Parathyroid adenoma (tissue), 2 donors: ENCODE measurements around the gene CARD9.

Source experiments
- H2AFZ ChIP-seq: fragments of 300-600 bp; sonication (generic); one replicate; pipeline ENCODE4 v1.7.0; 2017; ENCODE audit warnings: antibody characterized with exemption, mild to moderate bottlenecking
- H3K27ac ChIP-seq: fragments of 300-600 bp; sonication (generic); one replicate; pipeline ENCODE4 v1.7.0; 2017
- H3K27me3 ChIP-seq: fragments of 300-600 bp; sonication (generic); one replicate; pipeline ENCODE4 v1.7.0; 2017; ENCODE audit warnings: low read length; ENCODE audit not compliant: control insufficient read depth, insufficient read depth
- H3K36me3 ChIP-seq: fragments of 300-600 bp; sonication (generic); one replicate; pipeline ENCODE4 v1.7.0; 2017; ENCODE audit warnings: low read length; ENCODE audit not compliant: control insufficient read depth, insufficient read depth
- H3K4me1 ChIP-seq: fragments of 300-600 bp; sonication (generic); one replicate; pipeline ENCODE4 v1.7.0; 2017; ENCODE audit warnings: control low read depth
- H3K4me2 ChIP-seq: fragments of 300-600 bp; sonication (generic); one replicate; pipeline ENCODE4 v1.7.0; 2017; ENCODE audit warnings: low read length
- H3K4me3 ChIP-seq: fragments of 300-600 bp; sonication (generic); one replicate; pipeline ENCODE4 v1.7.0; 2017; ENCODE audit warnings: low read depth, low read length
- H3K79me2 ChIP-seq: fragments of 300-600 bp; sonication (generic); one replicate; pipeline ENCODE4 v1.7.0; 2017; ENCODE audit warnings: control low read depth
- H3K9ac ChIP-seq: fragments of 300-600 bp; sonication (generic); one replicate; pipeline ENCODE4 v1.7.0; 2017; ENCODE audit warnings: mild to moderate bottlenecking
- H3K9me3 ChIP-seq: fragments of 300-600 bp; sonication (generic); one replicate; pipeline ENCODE4 v1.7.0; 2017; ENCODE audit warnings: low read length; ENCODE audit not compliant: control insufficient read depth
- CTCF ChIP-seq: fragments of 300-600 bp; sonication (generic); IDR thresholded peaks from one replicate; pipeline ENCODE4 v1.7.0; 2017; ENCODE audit warnings: antibody characterized with exemption, mild to moderate bottlenecking
- donor health status: primary hyperparathyroidism.

The CARD9 gene

DNA sequence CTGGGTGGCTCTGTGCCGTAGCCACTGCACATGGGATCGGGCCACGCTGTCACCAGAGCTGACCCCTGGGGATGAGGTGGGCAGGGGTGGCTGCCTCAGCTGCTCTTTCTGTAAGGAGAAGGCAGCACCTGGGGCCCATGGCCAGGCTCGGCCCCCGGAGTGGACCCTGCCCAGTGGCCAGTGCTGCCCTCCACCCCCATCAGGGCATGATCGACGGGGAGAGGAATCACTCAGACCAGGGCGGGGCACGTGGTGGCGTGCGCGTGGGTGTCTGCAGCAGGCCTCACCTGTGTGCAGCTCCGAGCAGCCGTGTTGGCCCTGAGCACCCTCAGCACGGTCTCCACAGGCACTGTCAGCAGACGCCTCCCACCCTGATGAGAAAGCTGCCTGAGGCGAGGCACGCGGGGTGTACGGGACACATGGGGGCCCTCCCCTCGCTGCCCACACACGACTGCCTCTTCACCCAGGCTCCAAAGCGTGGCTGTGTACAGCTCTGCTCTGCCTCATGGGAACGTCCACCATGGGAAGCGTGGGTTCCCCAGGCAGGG, 8.6 kb upstream of the CARD9 start:
- no peak overlapping the region for H3K4me3 ChIP-seq
- no peak overlapping the region for H3K9ac ChIP-seq
- no peak overlapping the region for H3K4me2 ChIP-seq
- no peaks in the 10 kb centered on the region for H3K4me1 ChIP-seq
- H2AFZ ChIP-seq = no peak overlapping the region
- H3K36me3 ChIP-seq = no peaks in the 10 kb centered on the region
- no peaks in the 10 kb centered on the region for H3K9me3 ChIP-seq
- H3K27me3 ChIP-seq = no peaks in the 10 kb centered on the region
- no peak overlapping the region for H3K27ac ChIP-seq
- no peak for TF ChIP-seq CTCF
- H3K79me2 ChIP-seq = no peaks in the 10 kb centered on the region

GRCh38 chr9:136381311-136381710, 7.8 kb upstream of the CARD9 start:
- Histone ChIP-seq H3K36me3 (no peaks in the 10 kb centered on the region), H3K9ac (no peak overlapping the region), H3K4me1 (no peaks in the 10 kb centered on the region), H2AFZ (no peak overlapping the region), H3K4me3 (no peak overlapping the region), H3K79me2 (no peaks in the 10 kb centered on the region), H3K9me3 (no peaks in the 10 kb centered on the region), H3K27ac (no peak overlapping the region), H3K4me2 (no peak overlapping the region), H3K27me3 (no peaks in the 10 kb centered on the region)
- no peak for TF ChIP-seq CTCF

- no peak for TF ChIP-seq CTCF
- Histone ChIP-seq H3K9ac (no peak overlapping the region), H3K4me2 (no peak overlapping the region), H3K4me1 (no peaks in the 10 kb centered on the region), H2AFZ (no peak overlapping the region), H3K36me3 (no peaks in the 10 kb centered on the region), H3K27ac (no peak overlapping the region), H3K79me2 (no peaks in the 10 kb centered on the region), H3K27me3 (no peaks in the 10 kb centered on the region), H3K9me3 (no peaks in the 10 kb centered on the region), H3K4me3 (no peak overlapping the region)
These were observed 6.9 kb upstream of the CARD9 start for GRCh38 chr9:136380381-136380780.

DNA sequence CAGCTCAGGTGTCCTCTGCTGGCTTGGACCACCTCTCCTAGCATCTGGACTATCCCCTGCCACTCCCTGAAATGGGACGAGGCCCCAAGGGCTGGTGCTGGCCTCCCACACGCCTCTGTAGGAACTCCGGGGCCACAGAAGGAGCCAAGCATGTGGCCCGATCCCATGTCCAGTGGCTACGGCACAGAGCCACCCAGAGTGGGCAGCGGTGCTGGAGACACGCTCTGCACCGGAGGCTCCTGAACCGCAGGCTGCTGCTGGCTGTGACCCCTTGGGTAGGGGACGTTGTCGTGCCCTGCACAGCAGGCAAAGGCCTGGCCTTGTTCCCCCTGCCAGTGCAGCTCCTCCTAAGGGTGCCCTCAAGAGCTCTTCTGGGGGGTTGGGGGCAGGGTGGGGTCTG, 6.4 kb upstream of the CARD9 start:
- Histone ChIP-seq H3K4me1 (no peaks in the 10 kb centered on the region), H2AFZ (no peak overlapping the region), H3K9ac (no peak overlapping the region), H3K9me3 (no peaks in the 10 kb centered on the region), H3K4me3 (no peak overlapping the region), H3K27me3 (no peaks in the 10 kb centered on the region), H3K27ac (no peak overlapping the region), H3K4me2 (no peak overlapping the region), H3K79me2 (no peaks in the 10 kb centered on the region), H3K36me3 (no peaks in the 10 kb centered on the region)
- TF ChIP-seq CTCF = no peak

DNA sequence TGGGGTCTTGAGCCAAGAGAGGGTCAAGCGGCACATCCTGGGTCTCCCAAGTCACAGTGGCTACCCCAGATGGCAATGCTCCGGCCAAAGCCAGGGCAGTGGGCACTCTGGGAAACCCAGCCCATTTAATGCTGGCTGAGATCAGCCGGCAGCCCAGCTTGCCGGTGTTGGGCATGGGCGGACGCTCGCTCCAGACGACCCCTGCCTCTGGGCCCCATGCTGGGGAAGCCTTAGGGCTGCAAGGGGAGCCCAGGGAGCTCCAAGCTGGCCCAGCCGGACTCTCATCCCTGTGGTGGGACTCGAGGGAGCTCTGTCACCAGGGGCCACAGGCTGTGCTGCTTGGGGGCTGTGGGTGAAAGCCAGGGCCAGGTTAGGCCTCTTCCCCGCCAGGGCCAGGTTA, 5.9 kb upstream of the CARD9 start:
- H3K9ac ChIP-seq = no peak overlapping the region
- no peak overlapping the region for H3K4me2 ChIP-seq
- H3K27me3 ChIP-seq = no peaks in the 10 kb centered on the region
- H2AFZ ChIP-seq = no peak overlapping the region
- H3K4me3 ChIP-seq = no peak overlapping the region
- H3K4me1 ChIP-seq = no peaks in the 10 kb centered on the region
- no peaks in the 10 kb centered on the region for H3K9me3 ChIP-seq
- H3K36me3 ChIP-seq = no peaks in the 10 kb centered on the region
- no peak for TF ChIP-seq CTCF
- H3K27ac ChIP-seq = no peak overlapping the region
- H3K79me2 ChIP-seq = no peaks in the 10 kb centered on the region
